Activated T-cell treated with anti-CD3 and anti-CD28 coated beads for 24 hours (primary cell): ENCODE measurements around the gene SCO1.
A peak's percentile ranks its signal among the peaks of the same experiment; 100 is the strongest.
"Not testable (repeated sequence)": the region's sequence is repeated elsewhere in the genome, so short reads cannot be mapped to it uniquely, and the experiment has no call there.

ENCODE experiments used
- DNase-seq: peaks from one replicate; pipeline ENCODE4 v3.0.0-alpha.2; 2020; ENCODE audit warnings: low read depth

SCO1 gene

GRCh38 chr17:10697092-10698081 is at the start of gene SCO1, which contains the start of gene ADPRM:
TSS of gene SCO1 (minus strand) at chr17:10697533. CDS start at chr17:10697507, 26 bp downstream.
TSS of gene ADPRM (plus strand) at chr17:10697594. CDS start at chr17:10704927, 7,333 bp downstream.
- peak; percentile 91 for DNase-seq

- no peak for DNase-seq
Observed at GRCh38 chr17:10745231-10745630, 47.9 kb upstream of the SCO1 start.

GRCh38 chr17:10744501-10745000 is 47.2 kb upstream of the SCO1 start:
- no peak for DNase-seq

- no peak for DNase-seq
Observed at GRCh38 chr17:10743316-10744009, 46.1 kb upstream of the SCO1 start.

GRCh38 chr17:10742431-10742830 is 45.1 kb upstream of the SCO1 start:
- DNase-seq = no peak

GRCh38 chr17:10741416-10742135 is 44.2 kb upstream of the SCO1 start:
- DNase-seq = no peak

- DNase-seq = no peak
Observed at GRCh38 chr17:10739386-10739785, 42.1 kb upstream of the SCO1 start.

- DNase-seq = no peak
Observed at GRCh38 chr17:10738521-10739258, 41.4 kb upstream of the SCO1 start.

GRCh38 chr17:10737736-10738135 is 40.4 kb upstream of the SCO1 start:
- DNase-seq = no peak

GRCh38 chr17:10737168-10737622 is 39.9 kb upstream of the SCO1 start:
- DNase-seq = peak; percentile 16

GRCh38 chr17:10735821-10736220 is 38.5 kb upstream of the SCO1 start:
- DNase-seq = no peak

GRCh38 chr17:10735251-10735650 is 37.9 kb upstream of the SCO1 start:
- no peak for DNase-seq

- DNase-seq = no peak
Observed at GRCh38 chr17:10733666-10734065, 36.3 kb upstream of the SCO1 start.

- not testable (repeated sequence) for DNase-seq
Observed at GRCh38 chr17:10732121-10732520, 34.8 kb upstream of the SCO1 start.

- DNase-seq = no peak
Observed at GRCh38 chr17:10731408-10731879, 34.1 kb upstream of the SCO1 start.

- not testable (repeated sequence) for DNase-seq
Observed at GRCh38 chr17:10730247-10730646, 32.9 kb upstream of the SCO1 start.

GRCh38 chr17:10729334-10730193 is 32.2 kb upstream of the SCO1 start, which contains the start of gene TMEM220:
TSS of gene TMEM220 (minus strand) at chr17:10730023. CDS start at chr17:10729851, 172 bp downstream.
- DNase-seq = peak; percentile 8

GRCh38 chr17:10728331-10728892 is 31.1 kb upstream of the SCO1 start:
- DNase-seq = no peak

GRCh38 chr17:10727192-10727591 is 29.9 kb upstream of the SCO1 start:
- no peak for DNase-seq

- no peak for DNase-seq
Observed at GRCh38 chr17:10726196-10726595, 28.9 kb upstream of the SCO1 start.
